Stimulated activated CD4-positive, alpha-beta T cell treated with anti-CD3 and anti-CD28 coated beads, Interleukin-2, amount 100 ng/mL, for 24 hours (primary cell): ENCODE measurements around the gene FNBP1L.

Source experiments
- DNase-seq, 2 donors: peaks; one replicate each; pipeline ENCODE4 v3.0.0-alpha.2; 2020

FNBP1L gene

GRCh38 chr1:93447481-93448291 lies at the start of gene FNBP1L:
FNBP1L (plus strand) TSS chr1:93448118; CDS start chr1:93448282, 164 bp downstream.
- peak; percentile 63 to 74 for DNase-seq

GRCh38 chr1:93399781-93400180 lies 48.1 kb upstream of the FNBP1L start:
- no peak for DNase-seq

DNA sequence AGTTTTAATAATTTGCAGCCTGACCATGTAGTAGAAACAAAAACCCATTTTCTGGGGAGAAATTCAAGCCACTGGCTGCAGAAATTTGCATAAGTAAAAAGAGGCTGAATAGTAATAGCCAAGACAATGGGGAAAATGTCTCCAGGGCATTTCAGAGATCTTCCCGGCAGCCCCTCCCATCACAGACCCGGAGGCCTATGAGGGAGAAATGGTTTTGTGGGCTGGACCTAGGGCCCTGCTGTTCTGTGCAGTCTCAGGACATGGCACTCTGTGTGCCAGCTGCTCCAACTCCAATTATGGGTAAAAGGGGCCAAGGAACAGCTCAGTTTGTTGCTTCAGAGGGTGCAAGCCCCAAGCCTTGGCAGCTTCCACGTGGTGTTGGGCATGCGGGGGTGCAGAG lies 39.7 kb upstream of the FNBP1L start:
- DNase-seq = no peak

GRCh38 chr1:93411000-93411399 lies 36.9 kb upstream of the FNBP1L start:
- DNase-seq = no peak

- no peak for DNase-seq
Measured at GRCh38 chr1:93414749-93415148, 33.2 kb upstream of the FNBP1L start.

GRCh38 chr1:93415296-93415695 lies 32.6 kb upstream of the FNBP1L start:
- DNase-seq = no peak

DNA sequence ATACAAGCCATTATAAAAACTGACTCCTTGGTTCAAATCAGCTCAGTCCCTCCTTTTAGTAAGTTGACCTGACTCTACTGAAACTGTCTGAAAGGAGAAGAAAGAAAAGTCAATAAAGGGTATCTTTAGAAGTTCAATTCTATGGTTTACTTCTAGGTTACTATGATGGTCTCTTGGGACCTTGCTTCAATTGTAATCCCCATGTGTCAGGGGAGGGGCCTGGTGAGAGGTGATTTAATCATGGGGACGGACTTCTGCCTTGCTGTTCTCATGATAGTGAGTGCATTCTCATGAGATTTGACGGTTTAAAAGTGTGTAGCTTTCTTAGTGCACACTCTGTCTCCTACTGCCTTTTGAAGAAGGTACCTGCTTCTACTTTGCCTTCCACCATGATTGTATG lies 31.7 kb upstream of the FNBP1L start:
- no peak for DNase-seq

DNA sequence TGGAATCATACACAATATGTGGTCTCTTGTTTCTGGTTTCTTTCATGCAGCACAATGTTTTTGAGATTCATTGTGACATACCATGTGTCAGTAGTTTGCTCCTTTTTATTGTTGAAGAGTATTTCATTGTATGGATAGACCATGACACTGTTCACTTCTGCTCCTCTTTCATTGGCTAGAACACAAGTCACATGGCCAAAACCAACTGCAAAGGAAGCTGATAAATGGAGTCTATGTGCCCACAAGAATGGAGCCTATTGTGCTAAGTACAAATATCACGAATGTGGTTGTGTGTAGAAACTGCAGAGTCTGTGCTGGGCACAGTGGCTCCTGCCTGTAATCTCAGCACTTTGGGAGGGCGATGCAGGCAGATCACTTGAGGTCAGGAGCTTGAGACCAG lies 28.6 kb upstream of the FNBP1L start:
- DNase-seq = no peak

- no peak for DNase-seq
Measured at GRCh38 chr1:93420400-93420799, 27.5 kb upstream of the FNBP1L start.

DNA sequence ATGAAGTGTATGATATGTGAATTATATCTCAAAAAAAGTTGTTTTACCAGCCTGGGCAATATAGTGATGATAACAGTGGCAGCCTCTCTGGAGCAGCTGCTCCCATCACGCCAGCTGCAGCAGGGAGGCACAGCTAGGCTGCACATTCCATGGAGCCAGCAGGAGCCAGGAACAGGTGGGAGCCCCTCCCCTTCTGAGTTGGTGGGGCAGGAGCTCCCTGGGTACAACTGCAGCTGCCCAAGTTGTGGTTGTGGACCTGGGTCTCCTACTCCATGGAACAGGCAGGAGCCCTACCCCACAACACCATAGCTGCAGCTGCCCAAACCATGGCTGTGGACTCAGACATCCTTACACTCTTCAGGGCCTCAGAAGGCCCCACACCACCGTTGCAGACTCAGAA lies 21.7 kb upstream of the FNBP1L start:
- DNase-seq = no peak

GRCh38 chr1:93427656-93428055 lies 20.3 kb upstream of the FNBP1L start:
- DNase-seq = no peak

DNA sequence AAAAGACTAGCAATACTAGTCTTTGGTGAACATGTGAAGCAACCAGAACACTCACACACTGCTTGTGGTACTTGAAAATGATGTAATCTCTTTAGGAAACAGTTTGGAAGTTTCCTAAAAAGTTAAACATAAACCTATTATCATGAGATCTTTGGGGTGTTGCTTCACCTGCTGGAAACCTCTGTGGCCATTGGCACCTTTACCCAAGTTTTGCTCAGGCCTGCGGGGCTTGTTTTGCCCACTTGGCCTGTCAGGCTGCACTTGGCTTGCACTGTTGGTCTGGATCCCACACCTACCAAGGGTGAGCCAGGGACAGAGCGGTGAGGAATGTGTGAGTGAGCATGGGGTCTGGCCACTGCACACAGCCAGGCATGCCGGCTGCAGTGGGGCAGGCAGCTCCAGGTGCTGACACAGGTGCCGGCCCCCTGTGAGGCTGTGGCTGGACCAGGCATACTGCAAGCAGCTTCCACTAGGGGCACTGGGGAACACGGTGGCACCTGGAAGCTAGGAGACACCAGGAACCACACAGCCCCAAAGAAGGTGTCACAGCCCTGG lies 14.4 kb upstream of the FNBP1L start:
- DNase-seq = peak in 1 of 2 donors; percentile 9

GRCh38 chr1:93434088-93434487 lies 13.8 kb upstream of the FNBP1L start:
- no peak for DNase-seq

DNA sequence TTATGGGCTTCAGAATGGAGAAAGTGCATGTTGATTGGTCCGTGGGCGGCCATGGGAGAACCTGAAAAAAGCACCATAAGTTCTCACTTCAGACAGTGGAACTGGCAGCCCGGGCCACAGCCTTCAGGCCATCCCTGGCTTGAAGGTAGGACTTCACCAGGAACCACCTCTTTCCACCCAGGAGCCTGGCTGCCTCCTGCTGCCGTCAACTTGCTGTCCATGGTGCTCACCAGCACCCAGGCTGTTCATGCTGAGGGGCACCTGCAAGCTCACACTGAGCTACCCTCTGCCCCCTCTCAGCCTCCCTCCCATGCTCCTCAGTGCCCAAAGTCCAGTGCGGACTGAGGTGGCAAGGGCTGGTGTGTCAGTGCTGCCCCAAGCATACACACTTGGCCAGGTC lies 12.9 kb upstream of the FNBP1L start:
- no peak for DNase-seq

- no peak for DNase-seq
Measured at GRCh38 chr1:93435443-93435842, 12.5 kb upstream of the FNBP1L start.

DNA sequence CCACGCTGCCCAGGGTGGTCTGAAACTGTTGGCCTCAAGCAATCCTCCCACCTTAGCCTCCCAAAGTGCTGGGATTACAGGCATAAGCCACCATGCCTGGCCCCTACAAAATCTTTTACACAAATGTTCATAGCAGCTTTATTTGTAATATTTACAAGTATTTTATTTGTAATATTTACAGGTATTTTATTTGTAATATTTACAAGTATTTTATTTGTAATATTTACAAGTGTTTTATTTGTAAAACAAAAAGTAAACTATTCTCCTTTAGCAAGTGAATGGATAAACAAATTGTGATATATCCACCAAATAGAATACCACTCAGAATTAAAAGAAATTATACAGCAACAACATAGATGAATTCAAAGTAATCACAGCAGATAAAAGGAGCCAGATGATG lies 11.4 kb upstream of the FNBP1L start:
- no peak for DNase-seq

GRCh38 chr1:93437976-93438605 lies 9.8 kb upstream of the FNBP1L start:
- DNase-seq = no peak

DNA sequence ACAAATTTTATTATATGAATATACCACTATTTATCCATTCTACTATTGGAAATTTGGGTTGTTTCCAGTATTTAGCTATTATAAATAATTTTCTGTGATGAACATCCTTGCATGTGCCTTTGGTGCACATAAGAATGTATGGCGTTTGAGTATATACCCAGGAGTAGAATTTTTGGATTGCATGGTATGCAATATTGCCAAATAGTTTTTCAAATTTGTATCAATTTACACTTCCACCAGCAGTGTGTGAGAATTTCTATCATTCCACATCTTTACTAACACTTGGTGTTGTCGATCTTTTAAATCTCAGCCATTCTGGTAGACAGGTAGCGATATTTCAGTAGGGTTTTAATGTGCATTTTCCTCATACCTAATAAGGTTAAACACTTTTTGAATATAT lies 9.2 kb upstream of the FNBP1L start:
- no peak for DNase-seq

- DNase-seq = no peak
Measured at GRCh38 chr1:93440272-93440671, 7.6 kb upstream of the FNBP1L start.

- no peak for DNase-seq
Measured at GRCh38 chr1:93440706-93441105, 7.2 kb upstream of the FNBP1L start.

DNA sequence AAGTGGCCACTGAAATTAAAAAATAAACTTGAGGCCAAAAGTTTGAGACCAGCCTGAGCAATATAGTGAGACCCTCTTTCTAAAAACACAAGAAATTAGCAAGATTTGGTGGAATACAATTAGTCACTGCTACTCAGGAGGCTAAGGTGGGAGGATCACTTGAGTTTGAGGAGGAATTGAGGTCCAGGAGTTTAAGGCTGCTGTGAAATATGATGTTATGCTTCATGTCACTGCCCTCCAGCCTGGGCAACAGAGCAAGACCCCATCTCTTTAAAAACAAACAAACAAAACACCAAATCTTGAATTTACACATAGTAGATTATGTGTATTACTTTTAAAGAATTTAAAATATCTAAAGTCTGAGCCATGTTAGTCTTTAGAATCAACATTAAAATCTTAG lies 6.3 kb upstream of the FNBP1L start:
- DNase-seq = no peak

DNA sequence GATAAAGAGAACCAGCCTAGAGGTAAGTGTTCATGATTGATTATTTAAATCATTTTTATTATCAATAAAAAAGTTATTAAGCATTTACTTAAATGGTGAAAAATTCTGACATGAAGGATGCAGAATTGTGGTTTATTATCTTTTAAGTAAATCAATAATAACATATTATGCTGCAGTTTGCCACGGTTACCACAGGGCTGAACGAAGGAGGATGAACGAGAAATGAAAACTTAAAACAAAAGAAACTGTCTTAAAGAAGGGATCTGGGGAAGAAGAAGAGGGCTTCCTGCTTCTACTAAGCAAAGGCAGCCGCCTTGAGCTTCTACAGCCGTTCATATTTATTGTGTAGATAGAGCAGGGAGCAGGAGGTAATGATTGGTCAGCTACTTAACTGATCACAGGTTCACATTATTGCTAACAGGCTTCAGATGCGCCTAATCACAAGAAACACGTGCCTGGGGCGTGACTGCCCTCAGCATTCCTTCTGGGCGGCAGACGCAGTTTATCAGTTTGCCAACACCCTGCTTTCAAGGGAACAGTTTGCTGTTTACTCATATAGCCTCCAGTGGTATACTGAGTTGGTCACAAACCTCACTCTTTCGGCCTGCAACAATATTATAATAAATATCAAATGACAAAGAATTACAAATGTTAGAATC lies 5.8 kb upstream of the FNBP1L start:
- DNase-seq = no peak

GRCh38 chr1:93442741-93443140 lies 5.2 kb upstream of the FNBP1L start:
- DNase-seq = no peak

- DNase-seq = no peak
Measured at GRCh38 chr1:93443454-93443853, 4.5 kb upstream of the FNBP1L start.
